Endometrium (tissue), 2 donors: Measurements from ENCODE around the gene PRKAG2.

Experiments
- FAIRE-seq: peaks from 2 replicates; lab custom pipeline; 2012; peaks lifted over from hg19 to GRCh38; lab: Jason Lieb, UNC
- donor health status: control.
- donor health status: control.

PRKAG2 gene

GRCh38 chr7:151616443-151617213 lies 260.3 kb downstream of the PRKAG2 start:
- FAIRE-seq = no peak

- FAIRE-seq = no peak
Measured at GRCh38 chr7:151615784-151616183, 261.1 kb downstream of the PRKAG2 start.

- no peak for FAIRE-seq
Measured at GRCh38 chr7:151615058-151615457, 261.9 kb downstream of the PRKAG2 start.

- no peak for FAIRE-seq
Measured at GRCh38 chr7:151614019-151614418, 262.9 kb downstream of the PRKAG2 start.

GRCh38 chr7:151611878-151612277 lies 265.0 kb downstream of the PRKAG2 start:
- FAIRE-seq = no peak

GRCh38 chr7:151611041-151611440 lies 265.9 kb downstream of the PRKAG2 start:
- no peak for FAIRE-seq

- no peak for FAIRE-seq
Measured at GRCh38 chr7:151608031-151608551, 268.8 kb downstream of the PRKAG2 start.

- no peak for FAIRE-seq
Measured at GRCh38 chr7:151607464-151607867, 269.4 kb downstream of the PRKAG2 start.

GRCh38 chr7:151603951-151604350 lies 273.0 kb downstream of the PRKAG2 start:
- no peak for FAIRE-seq

GRCh38 chr7:151601521-151602305 lies 275.2 kb downstream of the PRKAG2 start:
- FAIRE-seq = no peak

- no peak for FAIRE-seq
Measured at GRCh38 chr7:151600331-151600730, 276.6 kb downstream of the PRKAG2 start.

GRCh38 chr7:151599401-151600227 lies 277.3 kb downstream of the PRKAG2 start:
- no peak for FAIRE-seq

- no peak for FAIRE-seq
Measured at GRCh38 chr7:151597541-151598444, 279.1 kb downstream of the PRKAG2 start.

GRCh38 chr7:151595702-151596350 lies 281.1 kb downstream of the PRKAG2 start:
- no peak for FAIRE-seq

- no peak for FAIRE-seq
Measured at GRCh38 chr7:151592868-151593486, 283.9 kb downstream of the PRKAG2 start.

- no peak for FAIRE-seq
Measured at GRCh38 chr7:151592330-151592729, 284.6 kb downstream of the PRKAG2 start.

- no peak for FAIRE-seq
Measured at GRCh38 chr7:151591866-151592265, 285.0 kb downstream of the PRKAG2 start.

GRCh38 chr7:151590850-151591771 lies 285.8 kb downstream of the PRKAG2 start:
- FAIRE-seq = no peak
